Measurements from ENCODE around the gene RGS6.

Gene RGS6

DNA sequence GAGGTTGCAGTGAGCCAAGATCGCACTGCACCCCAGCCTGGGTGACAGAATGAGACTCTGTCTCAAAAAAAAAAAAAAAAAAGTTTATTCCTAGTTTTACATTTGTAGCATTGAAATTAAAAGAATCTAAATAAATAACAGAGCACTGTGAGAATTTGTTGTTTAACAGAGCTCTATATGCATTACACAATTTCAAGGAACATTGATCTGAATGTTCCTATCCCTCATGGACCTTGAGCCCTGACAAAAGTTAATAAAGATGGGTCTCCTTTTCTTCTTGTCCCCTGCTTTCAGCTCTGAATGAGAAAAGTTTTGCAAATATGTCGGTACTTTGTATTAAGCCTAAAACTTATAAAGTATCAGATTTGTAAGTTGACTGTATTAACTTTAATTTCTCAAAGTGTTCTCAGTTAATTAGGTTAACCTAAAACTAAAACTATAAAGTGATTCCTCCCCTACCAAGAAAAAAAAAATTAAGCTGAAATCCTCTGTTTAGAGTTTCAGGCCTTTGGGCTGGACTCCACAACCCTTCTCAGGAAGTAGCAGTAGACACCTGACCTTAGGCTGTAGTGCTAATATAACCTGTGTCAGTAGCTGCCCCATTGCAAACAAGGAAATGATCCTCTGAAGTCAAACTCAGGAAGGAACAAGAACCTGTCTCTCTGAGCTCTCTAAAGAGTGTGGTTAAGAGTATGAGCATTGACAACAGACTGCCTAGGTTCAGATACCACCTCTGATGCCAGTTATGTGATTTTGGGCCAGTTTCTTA is 484.0 kb downstream of the RGS6 start:
- DNase-seq: no peak

DNA sequence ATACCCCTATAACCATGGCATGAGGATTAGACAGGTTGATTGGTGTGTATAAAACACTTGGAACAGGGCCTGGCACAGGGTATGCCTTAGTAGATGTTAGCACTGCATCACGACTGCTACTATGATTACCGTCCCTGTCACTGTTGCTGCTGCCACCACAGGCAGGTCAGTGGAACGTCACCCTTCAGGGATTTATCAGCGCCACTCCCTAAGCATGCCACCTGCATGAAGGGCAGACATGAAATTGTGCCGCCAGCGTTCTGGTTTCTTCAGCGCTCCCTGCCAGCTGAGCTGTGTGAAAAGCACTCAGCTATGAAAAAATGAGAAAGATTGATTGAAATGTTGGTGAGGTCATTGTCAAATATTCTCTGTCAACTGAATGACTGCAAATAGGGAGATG is 484.7 kb downstream of the RGS6 start:
- DNase-seq: no peak

- DNase-seq: no peak
Measured at GRCh38 chr14:72418806-72419205, 486.6 kb downstream of the RGS6 start.

DNA sequence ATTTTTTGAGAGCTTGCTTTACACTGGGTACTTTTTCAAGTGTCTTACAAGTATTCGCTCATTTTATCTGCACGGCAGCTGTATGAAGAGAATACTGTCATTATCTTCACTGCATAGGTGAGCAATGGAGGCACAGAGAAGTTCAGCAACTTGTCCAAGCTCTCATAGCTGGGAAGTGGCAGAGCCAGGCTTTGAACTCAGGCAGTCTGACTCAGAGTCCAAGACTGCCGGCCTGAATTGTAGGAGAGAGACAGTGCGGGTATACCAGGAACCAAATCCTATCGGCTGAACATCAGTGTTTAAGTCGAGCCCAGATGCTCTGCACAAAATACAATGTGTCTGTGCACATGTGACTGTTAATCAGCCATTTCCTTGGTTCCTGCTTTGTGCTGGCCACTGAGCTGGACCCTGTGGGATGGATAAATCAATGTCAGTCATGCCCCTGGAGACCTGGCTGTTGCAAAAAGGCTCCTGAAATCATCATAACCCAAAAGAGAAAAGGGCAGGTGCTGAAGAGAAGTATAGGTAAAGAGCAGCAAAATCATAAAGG is 487.1 kb downstream of the RGS6 start:
- no peak for DNase-seq

GRCh38 chr14:72420749-72421474 is 488.7 kb downstream of the RGS6 start:
- peak; percentile 55 for DNase-seq

- no peak for DNase-seq
Measured at GRCh38 chr14:72423957-72424356, 491.7 kb downstream of the RGS6 start.

DNA sequence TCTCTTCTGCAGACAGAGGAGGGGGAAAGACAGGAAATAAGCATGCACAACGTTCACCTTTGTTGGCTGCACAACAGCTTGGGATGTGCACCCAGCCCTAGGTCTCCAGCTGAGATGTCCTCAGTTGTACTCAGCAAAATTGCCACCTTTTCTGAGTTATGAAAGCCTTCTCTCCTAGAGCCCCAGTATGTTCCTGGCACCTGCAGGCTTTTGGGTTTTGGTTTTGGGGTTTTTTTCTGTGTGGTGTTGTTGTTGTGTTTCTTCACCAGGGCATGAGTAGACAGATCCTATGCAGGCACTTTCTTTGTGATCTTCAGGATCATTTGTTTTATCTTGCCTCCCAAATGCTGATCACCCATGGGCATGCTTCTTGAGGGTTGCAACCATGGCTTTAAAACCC is 498.2 kb downstream of the RGS6 start:
- DNase-seq: no peak

GRCh38 chr14:72432748-72433147 is 500.5 kb downstream of the RGS6 start:
- DNase-seq: no peak

- DNase-seq: peak; percentile 17
Measured at GRCh38 chr14:72433511-72433910, 501.3 kb downstream of the RGS6 start.

- DNase-seq: no peak
Measured at GRCh38 chr14:72434856-72435255, 502.6 kb downstream of the RGS6 start.

- DNase-seq: no peak
Measured at GRCh38 chr14:72439707-72440106, 507.5 kb downstream of the RGS6 start.

DNA sequence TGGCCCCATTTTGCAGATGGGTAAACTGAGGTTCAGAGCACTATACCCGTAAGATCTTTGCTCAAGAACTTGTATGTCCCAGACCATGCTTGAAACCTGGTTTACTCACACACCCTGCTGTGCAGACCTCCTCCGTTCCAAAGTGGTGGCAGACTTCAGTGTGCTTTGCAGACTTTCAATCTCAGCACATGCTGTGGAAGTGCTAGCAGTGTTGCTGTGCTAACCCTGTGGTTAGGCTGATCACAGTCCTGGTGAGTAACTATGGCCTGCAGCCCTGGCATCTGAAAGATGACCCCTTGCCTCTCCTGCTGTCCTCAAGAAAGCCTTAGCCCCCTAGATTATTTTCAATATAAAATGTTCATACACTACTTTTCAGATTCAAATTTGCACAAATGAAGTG is 511.0 kb downstream of the RGS6 start:
- no peak for DNase-seq

DNA sequence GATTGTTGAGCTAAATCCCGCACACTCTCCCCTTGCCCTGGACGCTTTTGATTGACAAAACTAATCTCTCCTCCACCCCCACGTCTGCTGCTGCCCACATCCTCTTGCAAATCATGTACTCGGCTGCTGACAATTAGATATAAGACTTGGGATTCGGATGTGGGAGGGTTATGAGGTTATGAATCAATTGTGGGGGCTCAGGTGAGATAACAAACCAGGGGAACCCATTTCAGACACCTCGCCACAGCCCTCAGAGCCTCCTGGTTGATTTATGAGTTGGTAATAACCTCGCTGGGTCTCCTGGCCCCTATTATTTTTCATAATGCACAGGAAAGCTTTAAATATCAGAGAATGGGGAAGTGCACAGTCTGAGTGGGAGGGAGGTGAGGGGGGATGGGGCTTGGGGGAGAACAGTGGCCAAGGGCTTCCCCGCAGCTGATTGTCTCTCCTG is 511.8 kb downstream of the RGS6 start:
- no peak for DNase-seq

GRCh38 chr14:72444701-72445100 is 512.5 kb downstream of the RGS6 start:
- DNase-seq: no peak

GRCh38 chr14:72448212-72448611 is 516.0 kb downstream of the RGS6 start:
- DNase-seq: no peak

GRCh38 chr14:72450473-72451044 is 518.3 kb downstream of the RGS6 start:
- DNase-seq: no peak

- peak; percentile 45 for DNase-seq
Measured at GRCh38 chr14:72451054-72451972, 519.1 kb downstream of the RGS6 start.

DNA sequence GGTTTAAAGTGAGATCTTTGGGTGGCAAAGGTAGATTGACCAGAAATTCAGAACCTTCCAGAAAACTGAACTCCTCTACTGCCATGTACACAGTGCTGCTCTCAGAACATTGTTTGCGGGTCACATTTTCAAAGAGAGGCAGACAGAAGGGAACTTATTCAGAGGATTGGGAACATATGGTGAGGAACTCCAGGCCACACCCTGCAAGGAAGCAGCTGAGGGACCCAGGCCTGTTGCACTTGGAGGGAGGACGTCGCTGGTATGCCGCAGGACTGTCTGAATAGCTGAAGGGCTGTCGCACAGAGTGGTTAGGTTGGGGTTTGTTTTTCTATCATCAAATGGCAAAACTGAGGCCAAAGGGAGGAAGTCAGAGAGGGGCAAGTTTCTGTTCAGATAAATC is 520.5 kb downstream of the RGS6 start:
- no peak for DNase-seq

- no peak for DNase-seq
Measured at GRCh38 chr14:72454388-72455160, 522.3 kb downstream of the RGS6 start.

DNA sequence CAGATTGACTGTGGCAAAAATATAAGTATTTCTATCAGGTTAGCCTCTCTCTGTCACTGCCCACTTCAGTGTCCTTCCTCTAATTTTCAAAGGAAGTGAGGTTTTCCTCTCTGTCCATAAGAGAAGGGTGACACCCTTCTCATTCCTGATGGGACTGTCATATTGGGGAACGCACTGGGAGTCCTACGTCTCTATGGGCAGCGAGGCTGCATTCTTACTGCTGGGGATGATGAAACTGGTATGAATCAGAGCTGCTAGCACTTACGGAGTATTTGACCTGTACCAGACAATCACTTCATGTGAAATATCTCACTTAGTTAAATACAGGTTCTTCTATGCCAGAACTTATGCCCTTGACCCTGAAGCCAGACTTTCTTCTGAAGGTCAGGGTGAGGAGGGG is 525.4 kb downstream of the RGS6 start:
- DNase-seq: peak; percentile 71

DNA sequence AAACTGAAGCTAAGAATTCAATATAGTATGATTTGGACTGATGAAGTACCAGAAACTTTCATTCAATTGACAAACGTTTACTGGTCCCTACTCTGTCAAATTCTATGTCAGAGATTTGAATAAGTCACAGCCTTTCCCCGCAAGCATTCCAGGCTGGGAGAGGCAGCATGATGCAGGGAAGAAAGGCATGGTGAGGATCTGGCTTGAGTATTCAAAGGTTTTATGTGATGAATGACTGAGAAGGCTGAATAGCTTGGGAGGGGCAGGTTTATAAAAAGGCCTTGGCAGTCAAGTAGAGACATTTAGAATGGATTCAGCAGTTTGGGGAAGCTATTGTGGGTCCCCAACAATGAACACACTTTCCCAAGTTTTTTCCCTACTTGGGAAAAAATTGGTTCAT is 529.8 kb downstream of the RGS6 start:
- no peak for DNase-seq

Data from fibroblast of skin of abdomen (primary cell).